Measurements from ENCODE around the gene PCMT1.
"Not testable (repeated sequence)": the region's sequence is repeated elsewhere in the genome, so short reads cannot be mapped to it uniquely, and the experiment has no call there.

PCMT1 gene

GRCh38 chr6:149749594-149750135 lies at the start of gene PCMT1:
TSS of gene PCMT1 (plus strand) at chr6:149749741. CDS start at chr6:149749902, 161 bp downstream.
- peak; percentile 86 for DNase-seq (ENCODE audit: low read depth)

GRCh38 chr6:149701714-149702113 lies 47.8 kb upstream of the PCMT1 start:
- DNase-seq (ENCODE audit: low read depth), result peak; percentile 51

GRCh38 chr6:149711711-149712110 lies 37.8 kb upstream of the PCMT1 start:
- DNase-seq (ENCODE audit: low read depth), result no peak

GRCh38 chr6:149714442-149714841 lies 35.1 kb upstream of the PCMT1 start:
- no peak for DNase-seq (ENCODE audit: low read depth)

- DNase-seq (ENCODE audit: low read depth), result peak; percentile 45
Measured at GRCh38 chr6:149716181-149716963, 33.2 kb upstream of the PCMT1 start.

- no peak for DNase-seq (ENCODE audit: low read depth)
Measured at GRCh38 chr6:149717255-149717587, 32.3 kb upstream of the PCMT1 start.

GRCh38 chr6:149717588-149718458 lies 31.7 kb upstream of the PCMT1 start, which contains the start of gene LATS1:
TSS of gene LATS1 (minus strand) at chr6:149718101. CDS start at chr6:149702126, 15,975 bp downstream.
- DNase-seq (ENCODE audit: low read depth), result peak; percentile 77

- DNase-seq (ENCODE audit: low read depth), result no peak
Measured at GRCh38 chr6:149719531-149719930, 30.0 kb upstream of the PCMT1 start.

GRCh38 chr6:149723262-149723661 lies 26.3 kb upstream of the PCMT1 start:
- DNase-seq (ENCODE audit: low read depth), result no peak

GRCh38 chr6:149723771-149724417 lies 25.6 kb upstream of the PCMT1 start:
- peak; percentile 86 for DNase-seq (ENCODE audit: low read depth)

- DNase-seq (ENCODE audit: low read depth), result no peak
Measured at GRCh38 chr6:149725785-149726184, 23.8 kb upstream of the PCMT1 start.

- no peak for DNase-seq (ENCODE audit: low read depth)
Measured at GRCh38 chr6:149727793-149728498, 21.6 kb upstream of the PCMT1 start.

- DNase-seq (ENCODE audit: low read depth), result no peak
Measured at GRCh38 chr6:149728499-149729234, 20.9 kb upstream of the PCMT1 start.

GRCh38 chr6:149729824-149730223 lies 19.7 kb upstream of the PCMT1 start:
- DNase-seq (ENCODE audit: low read depth), result no peak

GRCh38 chr6:149733089-149733720 lies 16.3 kb upstream of the PCMT1 start:
- no peak for DNase-seq (ENCODE audit: low read depth)

GRCh38 chr6:149734915-149735314 lies 14.6 kb upstream of the PCMT1 start:
- DNase-seq (ENCODE audit: low read depth), result no peak

- DNase-seq (ENCODE audit: low read depth), result not testable (repeated sequence)
Measured at GRCh38 chr6:149745252-149745651, 4.3 kb upstream of the PCMT1 start.

- peak; percentile 95 for DNase-seq (ENCODE audit: low read depth)
Measured at GRCh38 chr6:149746147-149746946, 3.2 kb upstream of the PCMT1 start, which contains the start of gene NUP43. TSS of gene NUP43 (minus strand) at chr6:149746529. CDS start at chr6:149746495, 34 bp downstream.

GRCh38 chr6:149749082-149749593 lies 403 bp upstream of the PCMT1 start:
- DNase-seq (ENCODE audit: low read depth), result not testable (repeated sequence)

Measured in iris pigment epithelial cell (primary cell).